ENCODE results near the gene MAP2K5. TPM values are rescaled to one million over a fixed set of nuclear protein-coding genes. Genes with fewer than 3 reads are reported as not detected.

MAP2K5 gene
- 17.7 TPM for polyA plus RNA-seq (2013, experiment 1 of 2; ENCODE audit: insufficient read length)
- polyA plus RNA-seq (2013, experiment 2 of 2; ENCODE audit: insufficient read length), result 21.1 TPM

GRCh38 chr15:67542420-67543347 lies at the start of gene MAP2K5:
Gene MAP2K5 (plus strand): TSS chr15:67542703. CDS start chr15:67543336, 633 bp downstream.
- DNase-seq, result peak; percentile 80

GRCh38 chr15:67495585-67495984 lies 46.9 kb upstream of the MAP2K5 start:
- no peak for DNase-seq

DNA sequence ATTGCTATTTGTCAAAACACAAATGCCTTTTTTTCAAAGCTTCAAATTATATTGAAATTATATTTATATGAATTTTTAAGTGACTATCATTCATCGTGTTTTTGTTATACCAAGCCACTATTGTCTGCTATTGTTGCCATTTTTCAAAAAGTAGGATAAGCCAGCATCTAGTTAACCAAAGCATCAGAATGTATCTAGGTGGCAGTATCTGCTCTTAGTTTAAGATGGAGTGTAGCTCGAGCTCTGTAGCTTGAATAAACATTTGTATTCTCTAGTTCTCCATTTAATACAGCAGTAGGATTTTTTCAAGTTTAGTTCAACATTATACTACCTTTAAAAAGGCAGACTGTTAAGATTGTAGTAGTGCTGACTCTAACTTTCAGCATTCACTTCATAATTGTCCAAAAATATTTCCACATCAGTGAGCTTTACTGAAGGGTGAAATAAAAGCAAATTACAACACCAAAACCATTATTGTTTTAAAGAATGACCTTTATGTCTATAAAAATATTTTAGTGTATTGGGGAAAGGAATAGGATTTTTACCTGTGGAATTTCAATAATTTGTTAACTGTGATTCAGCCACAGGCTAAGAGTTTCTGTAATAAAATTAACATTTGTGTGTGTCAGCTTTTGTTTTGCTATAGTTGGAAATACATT lies 41.2 kb upstream of the MAP2K5 start:
- peak; percentile 43 for DNase-seq

GRCh38 chr15:67501836-67502461 lies 40.6 kb upstream of the MAP2K5 start:
- DNase-seq, result no peak

DNA sequence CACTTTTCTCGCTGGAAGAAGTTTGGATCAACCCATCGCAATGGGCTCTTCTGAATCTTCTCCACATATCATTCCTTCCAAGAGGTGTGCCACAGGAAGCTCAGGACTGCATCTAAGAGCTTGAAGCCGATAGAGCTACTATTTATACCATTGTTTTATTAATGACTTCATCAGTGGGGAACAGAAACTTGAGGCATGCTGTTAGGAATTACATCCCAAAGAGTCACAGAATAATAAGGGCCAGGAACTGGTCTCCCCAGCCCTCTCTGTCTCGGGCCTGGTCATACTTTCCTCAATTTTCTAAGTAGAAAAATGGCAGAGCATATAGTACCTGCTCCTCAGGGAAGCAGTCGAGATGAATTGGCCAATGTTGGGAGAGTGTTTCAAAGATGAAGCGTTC lies 38.4 kb upstream of the MAP2K5 start:
- peak; percentile 83 for DNase-seq

- DNase-seq, result peak; percentile 63
Observed at GRCh38 chr15:67504796-67505195, 37.7 kb upstream of the MAP2K5 start.

DNA sequence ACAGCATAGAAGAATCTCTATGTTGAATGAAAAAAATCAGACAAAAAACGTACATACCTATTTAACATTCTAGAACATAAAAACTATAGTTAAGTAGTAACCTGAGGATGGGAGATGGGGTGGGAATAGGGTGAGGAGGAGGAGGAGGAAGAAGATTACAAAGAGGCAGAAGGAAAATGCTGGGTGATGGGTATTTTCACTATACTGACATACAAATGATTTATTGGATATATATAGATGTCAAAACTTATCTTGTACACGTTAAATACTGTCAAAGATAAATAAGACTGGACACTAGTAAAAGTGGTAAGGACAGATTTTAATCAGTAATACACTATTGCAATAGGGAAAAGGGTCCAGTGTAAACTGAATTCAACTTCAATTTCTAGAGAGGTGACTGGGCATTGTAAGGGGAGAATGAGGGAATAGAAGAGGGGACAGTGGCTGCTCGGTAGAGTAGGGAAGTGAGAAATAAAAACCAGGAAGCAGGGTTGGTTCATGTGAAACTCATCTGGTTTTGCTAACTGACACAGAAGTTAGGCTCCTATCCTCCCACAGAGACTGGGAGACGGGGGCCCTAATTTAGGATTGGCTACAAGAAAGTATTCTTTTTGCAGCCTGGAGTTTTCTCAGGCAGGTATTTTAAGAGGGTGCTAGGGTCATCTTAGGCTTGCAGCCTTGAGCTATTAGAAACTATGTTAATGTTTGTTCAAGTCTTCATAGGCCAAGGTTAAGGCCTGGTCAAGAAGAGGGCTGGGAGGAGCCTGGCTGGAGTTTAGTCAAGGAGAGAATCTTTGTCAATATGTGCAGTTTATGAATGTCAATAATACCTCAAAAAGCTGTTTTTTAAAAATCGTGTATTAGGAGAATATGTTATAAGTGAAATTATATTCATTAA lies 36.6 kb upstream of the MAP2K5 start:
- no peak for DNase-seq

- DNase-seq, result peak; percentile 40
Observed at GRCh38 chr15:67506775-67507747, 35.4 kb upstream of the MAP2K5 start.

DNA sequence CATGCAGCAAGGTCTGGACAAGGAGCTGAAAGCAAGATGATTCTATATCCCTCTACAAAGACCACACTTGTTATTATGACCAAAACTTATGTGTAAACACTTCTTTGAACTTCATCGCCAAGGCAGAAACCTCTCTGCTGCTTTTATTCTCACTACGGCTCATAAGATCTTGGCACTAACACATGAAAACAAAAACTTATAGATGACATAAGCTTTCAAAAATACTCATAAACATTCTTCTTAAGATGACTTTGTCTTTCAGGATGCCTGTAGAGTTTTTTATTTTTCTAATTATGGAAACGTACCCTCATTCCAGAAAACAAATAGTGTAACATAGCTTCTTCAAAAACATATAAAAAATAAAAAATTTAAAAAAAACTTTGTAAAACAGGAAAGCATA lies 34.1 kb upstream of the MAP2K5 start:
- DNase-seq, result peak; percentile 59

GRCh38 chr15:67509918-67510317 lies 32.6 kb upstream of the MAP2K5 start:
- DNase-seq, result no peak

DNA sequence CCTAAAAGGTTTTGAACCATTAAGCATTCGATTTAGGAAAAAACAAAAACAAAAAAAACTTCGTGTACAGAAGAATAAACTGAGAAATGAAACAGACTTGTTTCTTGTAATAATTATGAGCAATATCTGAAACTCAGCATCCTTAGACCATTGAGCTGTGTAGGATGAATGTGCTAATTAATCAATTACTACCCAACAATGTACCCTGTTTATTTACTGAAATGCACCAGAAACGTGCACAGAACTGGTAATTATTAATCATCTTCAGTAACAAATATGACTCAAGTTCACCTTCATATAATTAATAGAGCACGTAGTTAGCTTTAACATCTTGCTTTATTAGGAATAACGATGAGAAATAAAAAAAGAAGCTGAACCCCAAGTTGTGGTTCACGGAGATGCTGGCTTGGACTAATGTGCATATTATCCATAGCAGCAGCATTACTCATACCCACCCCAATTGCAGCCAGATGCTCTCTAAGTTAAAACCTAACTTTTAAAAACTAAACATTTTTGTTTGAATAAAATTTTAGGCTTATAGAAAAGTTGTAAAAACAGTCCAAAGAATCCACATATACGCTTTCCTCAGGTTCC lies 31.8 kb upstream of the MAP2K5 start:
- peak; percentile 82 for DNase-seq

DNA sequence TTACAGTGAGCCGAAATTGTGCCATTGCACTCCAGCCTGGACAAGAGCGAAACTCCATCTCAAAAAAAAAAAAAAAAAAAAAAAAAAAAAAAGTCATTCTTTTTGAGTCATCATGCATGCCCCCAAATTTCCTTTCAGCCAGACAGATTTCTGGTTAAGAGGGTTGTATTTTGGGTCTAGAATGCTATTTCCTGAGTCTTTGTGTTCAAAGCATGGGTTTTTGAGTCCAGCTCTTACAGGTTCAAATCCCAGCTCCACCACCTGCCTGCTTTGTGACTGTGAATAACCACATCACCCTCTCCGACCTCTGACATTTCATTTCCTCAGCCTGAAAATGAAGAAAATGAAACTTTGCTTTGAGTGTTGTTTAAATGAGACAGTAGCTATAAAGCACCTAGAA lies 30.9 kb upstream of the MAP2K5 start:
- DNase-seq, result peak; percentile 37

DNA sequence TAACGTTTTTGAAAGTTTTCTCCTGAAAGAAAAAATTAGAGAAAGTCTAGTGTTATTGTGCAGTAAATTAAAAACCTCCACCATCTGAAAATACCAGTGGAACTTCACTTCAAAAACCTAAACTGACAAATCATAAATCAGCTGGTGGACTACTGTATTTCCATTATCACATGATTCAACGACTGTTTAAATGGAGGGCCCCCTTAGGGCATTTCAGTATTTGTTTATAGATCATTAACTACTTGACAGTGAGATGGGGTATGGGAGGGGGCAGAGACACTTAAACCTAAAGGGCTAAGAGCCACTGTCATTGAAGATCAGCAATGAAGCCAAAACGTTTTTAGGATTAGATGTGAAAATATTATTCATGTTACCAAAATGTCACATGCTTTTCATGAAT lies 30.4 kb upstream of the MAP2K5 start:
- DNase-seq, result no peak

DNA sequence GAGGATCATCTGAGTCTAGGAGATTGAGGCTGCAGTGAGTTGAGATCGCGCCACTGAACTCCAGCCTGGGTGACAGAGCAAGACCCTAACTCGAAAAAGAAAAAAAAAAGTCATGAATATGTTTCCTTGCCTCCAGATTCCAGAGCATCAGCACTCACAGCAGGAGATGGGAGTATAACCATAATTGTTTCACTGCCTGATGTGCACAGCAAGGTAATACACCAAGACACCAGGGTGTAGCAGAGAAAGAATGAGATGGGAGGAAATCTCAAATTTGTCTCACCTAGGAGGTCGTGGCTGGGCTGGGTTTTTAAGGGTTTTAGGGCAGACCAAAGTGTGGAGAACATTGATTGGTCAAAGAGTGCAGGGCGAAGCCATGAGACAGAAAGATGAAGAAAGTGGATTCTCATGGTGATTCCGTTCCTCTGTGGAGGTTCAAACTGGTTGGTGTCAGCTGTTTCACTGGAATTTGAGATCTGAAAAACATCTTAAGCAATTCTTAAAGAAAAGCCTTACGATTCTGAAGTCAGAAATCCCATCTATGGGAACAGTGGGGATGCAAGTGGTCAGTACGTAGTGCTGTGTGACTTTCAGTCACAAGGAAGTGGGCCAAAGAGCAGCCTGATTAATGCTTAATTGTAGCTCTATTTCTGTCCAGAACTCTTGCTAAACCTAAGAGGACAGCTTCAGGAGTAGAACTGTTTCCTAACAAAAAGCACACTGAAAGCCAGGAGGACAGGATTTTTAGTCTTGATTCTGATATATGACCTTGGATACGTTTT lies 29.4 kb upstream of the MAP2K5 start:
- DNase-seq, result no peak

DNA sequence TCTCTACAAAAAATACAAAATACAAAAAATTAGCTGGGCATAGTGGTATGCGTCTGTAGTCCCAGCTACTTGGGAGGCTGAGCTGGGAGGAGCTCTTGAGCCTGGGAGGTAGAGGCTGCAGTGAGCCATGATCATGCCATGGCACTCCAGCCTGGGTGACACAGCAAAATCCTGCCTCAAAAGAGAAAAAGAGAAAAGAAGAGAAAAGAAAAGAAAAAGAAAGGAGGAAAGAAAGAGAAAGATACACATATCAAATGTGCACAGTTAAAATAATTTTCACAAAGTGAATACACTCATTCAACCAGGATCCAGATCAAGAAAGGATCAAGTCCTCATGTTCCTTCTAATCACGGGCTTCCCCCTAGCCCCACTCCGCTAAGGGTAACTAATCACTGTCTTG lies 27.4 kb upstream of the MAP2K5 start:
- DNase-seq, result no peak

DNA sequence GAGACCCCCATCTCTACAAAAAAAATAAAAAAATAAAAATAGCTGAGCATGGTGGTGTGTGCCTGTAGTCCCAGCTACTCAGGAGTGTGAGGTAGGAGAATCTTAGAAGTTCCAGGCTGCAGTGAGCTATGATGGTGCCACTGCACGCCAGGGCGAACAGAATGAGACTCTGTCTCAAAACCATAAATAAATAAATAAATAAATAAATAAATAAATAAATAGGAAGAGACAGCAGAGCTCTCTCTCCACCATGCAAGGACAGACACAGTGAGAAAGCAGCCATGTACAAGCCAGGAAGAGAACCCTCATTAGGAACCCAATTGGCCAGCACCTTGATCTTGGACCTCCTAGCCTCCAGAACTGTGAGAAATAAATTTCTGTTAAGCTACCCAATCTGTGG lies 26.9 kb upstream of the MAP2K5 start:
- DNase-seq, result no peak

DNA sequence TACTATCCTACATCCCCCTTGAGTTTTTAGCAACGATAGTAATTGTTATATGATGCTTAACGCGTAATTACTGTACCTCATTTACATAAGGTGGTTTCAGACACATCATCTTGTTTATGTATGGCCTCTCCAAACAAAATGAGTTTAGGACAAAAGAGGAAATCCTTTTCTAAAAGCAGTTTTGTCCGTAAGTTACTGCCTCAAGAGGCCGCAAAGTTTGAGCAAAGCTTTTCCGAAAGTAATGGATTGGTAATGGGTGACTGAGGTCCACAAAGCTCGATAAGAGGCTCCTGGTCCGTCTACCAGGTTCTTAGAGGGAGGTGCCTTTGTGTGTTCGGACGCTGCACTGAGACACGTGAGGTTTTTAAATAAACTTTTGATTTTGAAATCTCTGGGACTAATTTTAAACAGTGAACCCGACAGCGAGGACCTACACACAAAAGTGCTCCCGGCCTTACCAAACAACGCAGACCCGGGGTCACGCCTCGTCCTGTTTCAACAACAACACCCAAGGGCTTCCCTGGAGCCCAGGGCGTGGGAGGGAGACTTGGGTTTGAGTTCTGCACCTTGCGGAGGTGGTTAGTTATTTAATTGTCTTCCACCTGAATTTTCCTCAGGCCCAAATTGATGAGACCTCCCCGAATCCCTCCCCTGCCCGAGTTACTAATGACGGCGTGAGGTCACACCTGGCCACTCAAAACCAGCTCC lies 22.0 kb upstream of the MAP2K5 start:
- DNase-seq, result no peak

GRCh38 chr15:67521029-67521782 lies 21.3 kb upstream of the MAP2K5 start, which contains the start of gene C15orf61:
Gene C15orf61 (plus strand): TSS chr15:67521131. CDS start chr15:67521249, 118 bp downstream.
- peak; percentile 84 for DNase-seq

Data from fibroblast of skin of back (primary cell).